Measurements from ENCODE around the gene SBF1.

DNA sequence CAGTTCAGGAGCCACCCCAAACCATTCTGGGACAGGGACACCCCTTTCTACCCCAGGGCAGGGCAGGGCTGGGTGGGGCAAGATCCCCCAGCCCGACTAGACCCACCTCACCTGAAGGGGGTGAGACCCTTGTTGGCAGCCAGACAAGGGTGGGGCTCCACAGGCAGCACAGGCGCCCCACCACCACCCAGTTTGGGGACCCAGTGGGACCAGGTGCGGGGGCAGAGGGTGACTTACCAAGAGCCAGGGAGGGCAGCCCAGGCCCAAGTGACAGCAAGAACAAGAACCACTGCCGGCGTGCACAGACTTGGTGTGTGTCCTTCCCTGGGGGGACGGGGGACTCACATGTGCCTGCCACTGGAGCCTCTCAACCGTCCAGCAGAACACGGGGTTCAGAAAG lies 8.7 kb upstream of the SBF1 start:
- TF ChIP-seq, protein P1, sequence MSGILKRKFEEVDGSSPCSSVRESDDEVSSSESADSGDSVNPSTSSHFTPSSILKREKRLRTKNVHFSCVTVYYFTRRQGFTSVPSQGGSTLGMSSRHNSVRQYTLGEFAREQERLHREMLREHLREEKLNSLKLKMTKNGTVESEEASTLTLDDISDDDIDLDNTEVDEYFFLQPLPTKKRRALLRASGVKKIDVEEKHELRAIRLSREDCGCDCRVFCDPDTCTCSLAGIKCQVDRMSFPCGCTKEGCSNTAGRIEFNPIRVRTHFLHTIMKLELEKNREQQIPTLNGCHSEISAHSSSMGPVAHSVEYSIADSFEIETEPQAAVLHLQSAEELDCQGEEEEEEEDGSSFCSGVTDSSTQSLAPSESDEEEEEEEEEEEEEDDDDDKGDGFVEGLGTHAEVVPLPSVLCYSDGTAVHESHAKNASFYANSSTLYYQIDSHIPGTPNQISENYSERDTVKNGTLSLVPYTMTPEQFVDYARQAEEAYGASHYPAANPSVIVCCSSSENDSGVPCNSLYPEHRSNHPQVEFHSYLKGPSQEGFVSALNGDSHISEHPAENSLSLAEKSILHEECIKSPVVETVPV (CRISPR knock-in tag; IDR thresholded peaks at IDR 0.05), result no peak
- TF ChIP-seq, protein P2, sequence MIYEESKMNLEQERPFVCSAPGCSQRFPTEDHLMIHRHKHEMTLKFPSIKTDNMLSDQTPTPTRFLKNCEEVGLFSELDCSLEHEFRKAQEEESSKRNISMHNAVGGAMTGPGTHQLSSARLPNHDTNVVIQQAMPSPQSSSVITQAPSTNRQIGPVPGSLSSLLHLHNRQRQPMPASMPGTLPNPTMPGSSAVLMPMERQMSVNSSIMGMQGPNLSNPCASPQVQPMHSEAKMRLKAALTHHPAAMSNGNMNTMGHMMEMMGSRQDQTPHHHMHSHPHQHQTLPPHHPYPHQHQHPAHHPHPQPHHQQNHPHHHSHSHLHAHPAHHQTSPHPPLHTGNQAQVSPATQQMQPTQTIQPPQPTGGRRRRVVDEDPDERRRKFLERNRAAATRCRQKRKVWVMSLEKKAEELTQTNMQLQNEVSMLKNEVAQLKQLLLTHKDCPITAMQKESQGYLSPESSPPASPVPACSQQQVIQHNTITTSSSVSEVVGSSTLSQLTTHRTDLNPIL (CRISPR knock-in tag; IDR thresholded peaks at IDR 0.05; ENCODE audit: low read depth), result no peak
- TF ChIP-seq SNAI2 (CRISPR knock-in tag; IDR thresholded peaks at IDR 0.05) (no peak), ZNF70 (CRISPR knock-in tag; IDR thresholded peaks at IDR 0.05) (no peak), ZNF565 (CRISPR knock-in tag; conservative IDR thresholded peaks at IDR 0.05; ENCODE audit: low read depth) (no peak), ARNTL (CRISPR knock-in tag; IDR thresholded peaks at IDR 0.05; ENCODE audit: borderline replicate concordance, low read depth) (no peak), CSDC2 (CRISPR knock-in tag; IDR thresholded peaks at IDR 0.05) (no peak), TOX (CRISPR knock-in tag; IDR thresholded peaks at IDR 0.05; ENCODE audit: borderline replicate concordance) (no peak), ZNF8 (CRISPR knock-in tag; IDR thresholded peaks at IDR 0.05) (no peak)

All from SK-N-SH treated with all-trans-retinoic acid at 6 μM for 48 hours (cell line).